Activated CD4-positive, alpha-beta T cell treated with anti-CD3 and anti-CD28 coated beads, Interleukin-2, amount 10 ng/mL, durations not matched to agents 24 days and 14 days (primary cell): Measurements from ENCODE around the gene CKM. TPM values are rescaled to one million over a fixed set of nuclear protein-coding genes. Genes with fewer than 3 reads are reported as not detected.

Experiments used
- DNase-seq: peaks from one replicate; pipeline ENCODE4 v3.0.0; 2022
- H3K27ac Mint-ChIP-seq: one replicate; pipeline ENCODE4 v1.8.0; 2022; ENCODE audit warnings: mild to moderate bottlenecking, mixed read lengths
- H3K27me3 Mint-ChIP-seq: one replicate; pipeline ENCODE4 v1.8.0; 2022; ENCODE audit warnings: mixed read lengths
- H3K36me3 Mint-ChIP-seq: one replicate; pipeline ENCODE4 v1.8.0; 2022; ENCODE audit warnings: low read depth, mild to moderate bottlenecking, mixed read lengths
- H3K4me1 Mint-ChIP-seq: one replicate; pipeline ENCODE4 v1.8.0; 2021; ENCODE audit warnings: mixed read lengths
- H3K4me3 Mint-ChIP-seq: one replicate; pipeline ENCODE4 v1.8.0; 2022; ENCODE audit warnings: mild to moderate bottlenecking, moderate library complexity, mixed read lengths
- H3K9me3 Mint-ChIP-seq: one replicate; pipeline ENCODE4 v1.8.0; 2021; ENCODE audit warnings: mixed read lengths
- intact Hi-C: fragments of 100-400 bp; cut with micrococcal nuclease; formaldehyde crosslinking; loops from one replicate; pipeline ENCODE4 v1.15.1; 2023
- total RNA-seq: library from RNA; stranded (reverse); gene quantifications from 2 replicates; pipeline ENCODE4 v1.2.3, GENCODE V29; 2022

The CKM gene
- not detected in 2 replicates for total RNA-seq

DNA sequence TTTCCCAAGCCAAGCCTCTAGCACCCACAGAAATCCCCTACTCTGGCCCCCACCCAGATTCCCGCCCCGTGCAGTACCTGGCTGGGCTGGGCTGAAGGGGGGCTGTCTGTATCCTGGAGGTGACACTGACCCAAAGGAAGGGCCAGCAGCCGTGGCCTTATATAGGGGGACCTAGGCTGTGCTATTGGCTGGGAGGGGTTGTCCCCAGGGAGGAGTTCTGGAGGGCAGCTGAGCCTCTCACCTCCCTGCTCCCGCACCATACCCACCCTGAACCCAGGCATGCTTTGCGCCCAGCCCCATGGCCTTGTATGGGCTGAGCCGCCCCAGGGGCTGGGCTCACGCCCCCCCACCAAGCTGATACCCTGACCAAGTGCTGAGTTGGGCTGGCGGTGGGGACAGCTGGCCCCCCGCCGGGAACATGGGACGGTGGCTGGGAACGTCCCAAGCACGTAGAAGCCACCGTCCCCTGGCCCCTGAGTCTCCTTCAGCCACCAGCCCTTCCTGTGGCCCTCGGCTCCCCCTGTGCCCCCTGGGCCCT is at the start of gene CKM:
CKM (minus strand) TSS at position 132 of the 538 bp plus-strand sequence. CDS start 3,162 bp downstream, outside the sequence.
- H3K27me3 Mint-ChIP-seq: peaks cover 26% of the 10 kb centered on the region
- H3K27ac Mint-ChIP-seq: no peak within 1 kb of the TSS
- H3K36me3 Mint-ChIP-seq: no peaks in the 10 kb centered on the region
- intact Hi-C loops: no loop called here
- H3K9me3 Mint-ChIP-seq: no peaks in the 10 kb centered on the region
- peaks cover 3% of the 10 kb centered on the region for H3K4me1 Mint-ChIP-seq
- no peak within 1 kb of the TSS for H3K4me3 Mint-ChIP-seq
- DNase-seq: no peak

DNA sequence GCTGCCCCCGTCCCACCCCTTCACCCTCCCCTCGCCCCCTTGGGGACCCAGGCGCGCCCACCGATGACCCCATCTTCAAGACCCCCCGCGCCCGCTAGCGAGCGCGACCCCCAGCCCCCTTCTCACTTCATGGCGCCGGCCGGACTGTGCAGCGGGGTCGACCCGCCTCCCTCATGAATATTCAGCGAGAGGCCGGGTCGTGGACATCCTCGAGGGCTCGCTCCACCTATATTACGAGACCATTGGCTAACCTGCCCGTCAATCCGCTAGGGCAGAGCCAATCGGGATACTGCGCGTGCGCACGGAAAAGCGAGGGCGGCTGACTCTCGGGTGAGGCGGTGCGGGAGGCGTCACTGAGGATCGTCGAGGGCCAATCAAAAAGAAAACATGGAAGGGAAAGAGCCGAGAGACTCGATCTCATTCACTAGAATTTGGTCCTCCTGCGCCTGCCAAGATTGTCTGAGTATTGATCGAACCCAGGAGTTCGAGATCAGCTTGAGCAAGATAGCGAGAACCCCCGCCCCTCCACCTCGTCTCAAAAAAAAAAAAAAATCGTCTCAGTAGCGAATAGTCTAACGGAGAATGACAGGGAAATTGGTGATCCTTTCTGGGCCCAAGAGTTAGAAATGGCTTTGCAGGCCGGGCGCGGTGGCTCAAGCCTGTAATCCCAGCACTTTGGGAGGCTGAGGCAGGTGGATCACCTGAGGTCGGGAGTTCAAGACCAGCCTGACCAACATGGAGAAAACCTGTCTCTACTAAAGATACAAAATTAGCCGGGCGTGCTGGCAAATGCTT is 47.9 kb upstream of the CKM start, which contains the start of gene ERCC2:
ERCC2 (minus strand) TSS at position 164 of the 795 bp plus-strand sequence; CDS start at position 131, 33 bp downstream.
- DNase-seq: peak; percentile 100
- H3K36me3 Mint-ChIP-seq: peaks cover 4% of the 10 kb centered on the region
- H3K27ac Mint-ChIP-seq: peak within 1 kb of the TSS; percentile 99
- no peaks in the 10 kb centered on the region for H3K27me3 Mint-ChIP-seq
- no peaks in the 10 kb centered on the region for H3K9me3 Mint-ChIP-seq
- peak within 1 kb of the TSS; percentile 91 for H3K4me3 Mint-ChIP-seq
- intact Hi-C loops: loop anchor here (1.0 kb wide), 1 partner anchor 35 kb away; the partner anchor contains the start of gene PPP1R13L
- H3K4me1 Mint-ChIP-seq: peaks cover 17% of the 10 kb centered on the region

- H3K4me1 Mint-ChIP-seq: peaks cover 17% of the 10 kb centered on the region
- no peaks in the 10 kb centered on the region for H3K27me3 Mint-ChIP-seq
- H3K27ac Mint-ChIP-seq: no peak overlapping the region
- no peaks in the 10 kb centered on the region for H3K9me3 Mint-ChIP-seq
- peak overlapping the region; percentile 65 for H3K4me3 Mint-ChIP-seq
- no peak for DNase-seq
- peaks cover 6% of the 10 kb centered on the region for H3K36me3 Mint-ChIP-seq
- intact Hi-C loops: no loop called here
These were observed 46.2 kb upstream of the CKM start for GRCh38 chr19:45368737-45369340.

DNA sequence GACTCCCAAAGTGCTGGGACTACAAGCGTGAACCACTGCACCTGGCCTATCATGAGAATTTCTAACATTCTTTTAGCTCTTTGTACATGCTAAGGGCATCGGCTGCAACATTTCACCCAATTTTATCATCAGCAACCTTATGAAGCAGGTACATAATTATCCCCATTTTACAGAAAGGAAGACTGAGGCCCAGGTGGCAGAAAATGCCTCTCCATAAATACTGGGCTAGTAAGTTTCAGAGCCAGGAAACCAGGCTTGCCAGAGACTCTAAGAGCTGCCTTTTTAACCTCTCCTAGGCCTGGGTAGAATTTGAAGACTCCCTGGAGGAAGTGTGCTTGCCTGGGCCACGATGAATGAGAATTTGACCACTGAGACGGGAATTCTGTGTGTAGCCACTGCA is 45.5 kb upstream of the CKM start:
- Mint-ChIP-seq H3K36me3 (peaks cover 6% of the 10 kb centered on the region), H3K27me3 (no peaks in the 10 kb centered on the region), H3K9me3 (no peaks in the 10 kb centered on the region), H3K4me1 (peaks cover 17% of the 10 kb centered on the region), H3K4me3 (peak overlapping the region; percentile 4), H3K27ac (no peak overlapping the region)
- intact Hi-C loops: no loop called here
- no peak for DNase-seq

- Mint-ChIP-seq H3K4me1 (peaks cover 7% of the 10 kb centered on the region), H3K27me3 (no peaks in the 10 kb centered on the region)
- intact Hi-C loops: no loop called here
These were observed 42.0 kb upstream of the CKM start for GRCh38 chr19:45364696-45365095.

DNA sequence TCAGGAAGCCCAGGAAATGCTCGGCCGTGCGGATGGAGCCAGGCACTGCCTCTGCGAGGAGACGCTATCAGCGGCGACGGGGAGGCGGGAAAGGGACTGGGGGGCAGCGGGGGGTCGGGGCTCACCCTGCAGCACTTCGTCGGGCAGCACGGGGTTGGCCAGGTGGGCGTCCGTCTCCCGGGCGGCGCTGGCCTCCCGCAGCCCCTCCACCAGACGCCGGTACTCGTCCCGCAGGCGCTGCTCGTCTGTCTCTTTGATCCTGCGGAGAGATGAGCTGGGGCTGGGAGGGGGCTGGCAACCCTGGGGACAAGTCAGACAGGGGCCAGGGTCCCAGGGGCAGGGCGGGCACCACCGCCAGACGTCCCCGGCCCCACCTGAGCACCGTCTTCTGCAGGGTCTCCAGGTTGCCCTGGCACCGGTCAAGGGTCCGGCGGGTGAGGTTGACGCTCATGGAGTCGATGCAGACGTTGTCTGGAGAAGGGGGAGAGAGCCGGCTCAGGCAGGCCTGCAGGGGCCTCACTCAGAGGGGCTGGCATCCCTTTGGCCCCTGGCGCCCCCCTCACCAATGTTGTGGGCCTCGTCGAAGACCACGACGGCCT is 41.3 kb upstream of the CKM start:
- H3K9me3 Mint-ChIP-seq: no peaks in the 10 kb centered on the region
- peaks cover 6% of the 10 kb centered on the region for H3K4me1 Mint-ChIP-seq
- H3K36me3 Mint-ChIP-seq: peaks cover 24% of the 10 kb centered on the region
- no peak overlapping the region for H3K27ac Mint-ChIP-seq
- intact Hi-C loops: no loop called here
- H3K27me3 Mint-ChIP-seq: no peaks in the 10 kb centered on the region
- no peak overlapping the region for H3K4me3 Mint-ChIP-seq
- no peak for DNase-seq

More at GRCh38 chr19:45364696-45365095, 42.0 kb upstream of the CKM start:
- H3K4me3 Mint-ChIP-seq: no peak overlapping the region
- H3K36me3 Mint-ChIP-seq: peaks cover 19% of the 10 kb centered on the region
- no peak overlapping the region for H3K27ac Mint-ChIP-seq
- no peaks in the 10 kb centered on the region for H3K9me3 Mint-ChIP-seq
- no peak for DNase-seq

DNA sequence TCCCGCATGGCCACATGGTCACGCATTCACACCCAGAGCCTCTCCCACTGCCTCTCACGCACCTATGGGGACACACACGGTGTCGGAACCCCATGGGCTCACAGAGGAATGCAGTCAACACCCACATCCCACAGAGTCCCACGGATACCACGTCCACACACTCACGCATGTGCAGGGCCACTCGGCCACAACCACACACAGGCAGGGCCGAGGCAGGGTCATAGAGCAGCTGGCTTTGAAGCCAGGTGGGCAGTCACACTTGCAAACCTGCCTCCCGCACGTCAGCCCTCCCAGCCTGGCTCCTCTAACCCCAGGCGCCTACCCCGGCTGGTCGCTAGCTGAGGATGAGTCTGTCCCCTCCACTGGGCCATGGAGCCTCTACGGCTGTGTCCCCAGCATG is 39.6 kb upstream of the CKM start:
- intact Hi-C loops: no loop called here

DNA sequence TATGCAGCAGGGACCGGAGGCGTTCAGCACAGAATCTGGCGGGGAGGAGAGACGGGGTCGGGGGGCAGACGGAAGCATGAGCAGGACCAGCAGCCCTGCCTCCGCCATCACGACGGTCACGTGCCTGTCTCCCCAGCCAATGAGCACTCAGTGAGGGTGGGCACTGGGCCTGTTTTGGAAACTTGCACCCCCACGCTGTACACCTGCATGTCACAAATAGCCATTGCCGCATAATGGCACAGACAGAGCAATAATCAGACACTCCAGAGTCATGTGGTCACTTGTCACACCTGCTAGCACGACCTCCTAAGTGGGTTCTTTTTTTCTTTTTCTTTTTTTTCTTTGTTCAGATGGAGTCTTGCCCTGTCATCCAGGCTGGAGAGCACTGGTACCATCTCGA is 38.9 kb upstream of the CKM start:
- Mint-ChIP-seq H3K4me1 (no peaks in the 10 kb centered on the region), H3K27me3 (no peaks in the 10 kb centered on the region), H3K4me3 (no peak overlapping the region), H3K27ac (no peak overlapping the region), H3K36me3 (peaks cover 28% of the 10 kb centered on the region), H3K9me3 (no peaks in the 10 kb centered on the region)
- no peak for DNase-seq
- intact Hi-C loops: no loop called here

More for the DNA sequence above, 39.6 kb upstream of the CKM start:
- no peaks in the 10 kb centered on the region for H3K9me3 Mint-ChIP-seq
- H3K27me3 Mint-ChIP-seq: no peaks in the 10 kb centered on the region
- H3K36me3 Mint-ChIP-seq: peaks cover 26% of the 10 kb centered on the region
- H3K4me1 Mint-ChIP-seq: no peaks in the 10 kb centered on the region
- no peak overlapping the region for H3K4me3 Mint-ChIP-seq
- DNase-seq: no peak
- H3K27ac Mint-ChIP-seq: no peak overlapping the region

- intact Hi-C loops: no loop called here
- Mint-ChIP-seq H3K36me3 (peaks cover 44% of the 10 kb centered on the region), H3K9me3 (no peaks in the 10 kb centered on the region), H3K4me3 (no peak overlapping the region), H3K4me1 (no peaks in the 10 kb centered on the region), H3K27me3 (no peaks in the 10 kb centered on the region), H3K27ac (no peak overlapping the region)
- DNase-seq: no peak
These were observed 35.6 kb upstream of the CKM start for GRCh38 chr19:45358213-45358792.

GRCh38 chr19:45357445-45357783 is 34.7 kb upstream of the CKM start:
- Mint-ChIP-seq H3K36me3 (peaks cover 45% of the 10 kb centered on the region), H3K27me3 (no peaks in the 10 kb centered on the region), H3K9me3 (no peaks in the 10 kb centered on the region), H3K27ac (no peak overlapping the region), H3K4me3 (no peak overlapping the region), H3K4me1 (no peaks in the 10 kb centered on the region)
- intact Hi-C loops: no loop called here
- no peak for DNase-seq

- Mint-ChIP-seq H3K27ac (no peak overlapping the region), H3K4me1 (no peaks in the 10 kb centered on the region), H3K4me3 (no peak overlapping the region), H3K27me3 (no peaks in the 10 kb centered on the region), H3K36me3 (peaks cover 42% of the 10 kb centered on the region), H3K9me3 (no peaks in the 10 kb centered on the region)
- DNase-seq: no peak
- intact Hi-C loops: no loop called here
These were observed 34.2 kb upstream of the CKM start for GRCh38 chr19:45356760-45357444.

- Mint-ChIP-seq H3K36me3 (peaks cover 34% of the 10 kb centered on the region), H3K4me1 (no peaks in the 10 kb centered on the region), H3K4me3 (no peak overlapping the region), H3K9me3 (no peaks in the 10 kb centered on the region), H3K27me3 (no peaks in the 10 kb centered on the region), H3K27ac (no peak overlapping the region)
- no peak for DNase-seq
- intact Hi-C loops: no loop called here
These were observed 33.2 kb upstream of the CKM start for GRCh38 chr19:45355910-45356309.

DNA sequence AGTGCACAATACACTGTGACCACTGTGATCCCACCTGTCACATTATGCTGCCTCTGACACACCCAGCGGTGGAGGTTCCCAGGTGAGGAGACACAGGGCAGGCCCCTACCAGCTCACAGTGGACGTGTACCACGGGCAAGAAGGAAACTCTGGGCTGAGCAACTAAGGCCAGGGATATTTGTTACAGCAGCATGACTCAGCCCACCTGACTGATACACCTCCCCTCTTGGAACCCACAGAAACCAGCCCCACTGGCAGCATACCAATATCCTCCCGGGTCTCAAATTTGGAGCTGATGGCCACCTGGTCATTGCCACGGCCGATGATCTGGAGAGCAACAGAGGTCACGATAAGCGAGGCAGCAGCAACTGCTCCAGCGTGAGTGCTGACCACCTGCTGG is 32.7 kb upstream of the CKM start:
- Mint-ChIP-seq H3K36me3 (peaks cover 36% of the 10 kb centered on the region), H3K9me3 (no peaks in the 10 kb centered on the region)
- intact Hi-C loops: no loop called here

More for the DNA sequence above, 32.7 kb upstream of the CKM start:
- H3K27me3 Mint-ChIP-seq: no peaks in the 10 kb centered on the region
- no peaks in the 10 kb centered on the region for H3K4me1 Mint-ChIP-seq
- H3K4me3 Mint-ChIP-seq: no peak overlapping the region
- no peak for DNase-seq
- H3K27ac Mint-ChIP-seq: no peak overlapping the region
